GM23338 (cell line): Measurements from ENCODE around the gene LSM5. TPM values are rescaled to one million over a fixed set of nuclear protein-coding genes. Genes with fewer than 3 reads are reported as not detected.

ENCODE experiments used
- ATAC-seq: fragments of 200-7000 bp; cut with Tn5 transposase; 3 replicates; pipeline ENCODE4 v1.9.1; 2020
- DNase-seq: peaks from one replicate; pipeline ENCODE4 v3.0.0-alpha.2; 2015; ENCODE audit warnings: low spot score
- H2AFZ ChIP-seq: fragments of 200-600 bp; sonication (generic); 2 replicates; pipeline ENCODE4 v1.8.0; 2016; ENCODE audit warnings: antibody characterized with exemption, mild to moderate bottlenecking, moderate library complexity
- H3F3A ChIP-seq: fragments of 200-600 bp; sonication (generic); replicated peaks from 2 replicates; pipeline ENCODE4 v1.8.0; 2017; ENCODE audit warnings: antibody characterized with exemption, mixed run types, low read depth
- H3K27ac ChIP-seq: fragments of 200-600 bp; sonication (generic); 2 replicates; pipeline ENCODE4 v1.6.1; 2016; ENCODE audit warnings: low read depth
- H3K27me3 ChIP-seq: fragments of 200-600 bp; sonication (generic); 2 replicates; pipeline ENCODE4 v1.8.0; 2016; ENCODE audit warnings: mild to moderate bottlenecking, mixed run types, moderate library complexity; ENCODE audit not compliant: insufficient read depth
- H3K36me3 ChIP-seq: fragments of 200-600 bp; sonication (generic); 2 replicates; pipeline ENCODE4 v1.8.0; 2016; ENCODE audit warnings: mild to moderate bottlenecking; ENCODE audit not compliant: insufficient read depth
- H3K4me1 ChIP-seq: fragments of 200-600 bp; sonication (generic); 2 replicates; pipeline ENCODE4 v1.8.0; 2016; ENCODE audit warnings: mild to moderate bottlenecking, moderate library complexity; ENCODE audit not compliant: insufficient read depth
- H3K4me2 ChIP-seq: fragments of 200-600 bp; sonication (generic); 2 replicates; pipeline ENCODE4 v1.7.1; 2017; ENCODE audit warnings: mixed run types
- H3K4me3 ChIP-seq: fragments of 200-600 bp; sonication (generic); 2 replicates; pipeline ENCODE4 v1.6.1; 2016; ENCODE audit warnings: mixed run types
- H3K79me2 ChIP-seq: fragments of 200-600 bp; sonication (generic); replicated peaks from 2 replicates; pipeline ENCODE4 v1.8.0; 2017; ENCODE audit warnings: mild to moderate bottlenecking; ENCODE audit not compliant: insufficient read depth
- H3K9me2 ChIP-seq: fragments of 200-600 bp; sonication (generic); 2 replicates; pipeline ENCODE4 v1.8.0; 2017; ENCODE audit not compliant: insufficient read depth
- H4K20me1 ChIP-seq: fragments of 200-600 bp; sonication (generic); replicated peaks from 2 replicates; pipeline ENCODE4 v1.8.0; 2017; ENCODE audit warnings: mild to moderate bottlenecking; ENCODE audit not compliant: insufficient read depth
- H3K27ac Mint-ChIP-seq: 2 replicates; pipeline ENCODE4 v1.8.0; 2020; ENCODE audit warnings: inconsistent platforms, mild to moderate bottlenecking, moderate library complexity, mixed read lengths
- H3K27me3 Mint-ChIP-seq: 3 replicates; pipeline ENCODE4 v1.8.0; 2022; ENCODE audit warnings: low read depth, mild to moderate bottlenecking, moderate library complexity, mixed read lengths, inconsistent platforms; ENCODE audit not compliant: insufficient read depth, poor library complexity
- H3K36me3 Mint-ChIP-seq: 3 replicates; pipeline ENCODE4 v1.8.0; 2021; ENCODE audit warnings: low read depth, mild to moderate bottlenecking, inconsistent platforms, moderate library complexity, mixed read lengths
- H3K4me1 Mint-ChIP-seq: 3 replicates; pipeline ENCODE4 v1.8.0; 2020; ENCODE audit warnings: mild to moderate bottlenecking, inconsistent platforms, mixed read lengths
- H3K4me3 Mint-ChIP-seq: 3 replicates; pipeline ENCODE4 v1.8.0; 2021; ENCODE audit warnings: moderate library complexity, mild to moderate bottlenecking, inconsistent platforms, mixed read lengths
- H3K9me3 Mint-ChIP-seq: 3 replicates; pipeline ENCODE4 v1.8.0; 2020; ENCODE audit warnings: moderate library complexity, mild to moderate bottlenecking, inconsistent platforms, mixed read lengths
- CREB1 ChIP-seq: fragments of 250-450 bp; sonication (Bioruptor Pico); IDR thresholded peaks from 2 replicates; pipeline ENCODE4 v1.5.0; 2020; ENCODE audit warnings: low read depth, mild to moderate bottlenecking, moderate library complexity
- CTCF ChIP-seq, 2 experiments: fragments of 200-600 bp in 1 of 2; sonication (generic) in 1 of 2; conservative IDR thresholded peaks; 2 replicates each; pipeline versions ENCODE4 v1.5.1 to v1.6.1; 2016 to 2017; ENCODE audit warnings: antibody characterized with exemption in 2 of 2, low read depth in 2 of 2, mild to moderate bottlenecking in 2 of 2, moderate library complexity in 1 of 2
- ETS1 ChIP-seq: IDR thresholded peaks from 2 replicates; pipeline ENCODE4 v1.6.1; 2016; ENCODE audit warnings: antibody characterized with exemption
- EZH2 ChIP-seq: fragments of 200-600 bp; sonication (generic); IDR thresholded peaks from one replicate; pipeline ENCODE4 v1.8.0; 2017; ENCODE audit warnings: antibody characterized with exemption, mild to moderate bottlenecking, low read depth; ENCODE audit not compliant: unreplicated experiment
- EZH2phosphoT487 ChIP-seq: fragments of 200-600 bp; sonication (generic); IDR thresholded peaks from one replicate; pipeline ENCODE4 v1.8.1; 2018; ENCODE audit warnings: antibody characterized with exemption; ENCODE audit not compliant: unreplicated experiment
- NANOG ChIP-seq: IDR thresholded peaks from 2 replicates; pipeline ENCODE4 v1.6.1; 2016; ENCODE audit warnings: antibody characterized with exemption, borderline replicate concordance
- POLR2AphosphoS5 ChIP-seq: IDR thresholded peaks from 2 replicates; pipeline ENCODE4 v1.6.1; 2016; ENCODE audit warnings: antibody characterized with exemption, low read depth
- REST ChIP-seq: IDR thresholded peaks from one replicate; pipeline ENCODE4 v1.6.1; 2018; ENCODE audit warnings: antibody characterized with exemption; ENCODE audit not compliant: unreplicated experiment
- STAT1 ChIP-seq: IDR thresholded peaks from one replicate; pipeline ENCODE4 v1.6.1; 2016; ENCODE audit warnings: antibody characterized with exemption; ENCODE audit not compliant: unreplicated experiment
- ZNF114 ChIP-seq: fragments of 250-450 bp; sonication (Bioruptor Pico); IDR thresholded peaks from 2 replicates; pipeline ENCODE4 v1.5.0; 2020; ENCODE audit warnings: mild to moderate bottlenecking, moderate library complexity
- ZNF331 ChIP-seq: fragments of 250-450 bp; sonication (Bioruptor Pico); IDR thresholded peaks from 2 replicates; pipeline ENCODE4 v1.5.0; 2020; ENCODE audit warnings: low read depth, mild to moderate bottlenecking, moderate library complexity
- ZNF462 ChIP-seq: fragments of 250-450 bp; sonication (Bioruptor Pico); IDR thresholded peaks from 2 replicates; pipeline ENCODE4 v1.5.0; 2020; ENCODE audit warnings: mild to moderate bottlenecking, moderate library complexity
- polyA plus RNA-seq: library from polyadenylated mRNA; unstranded; fragments of >200 nt; fragmentation: Nextera tagmentation; extraction: Ambion mirVana; gene quantifications from 2 replicates; pipeline ENCODE4 v1.2.1, GENCODE V29; 2016
- total RNA-seq: library from RNA; depleted of rRNA; stranded (reverse); fragments of >200 nt; shearing (Covaris generic); gene quantifications from 2 replicates; pipeline ENCODE4 v1.2.3, GENCODE V29; 2014

LSM5 gene
- total and polyA plus RNA-seq, 2 experiments from 2014 or later: 56.6 to 469 TPM

- TF ChIP-seq REST (no peak), ZNF331 (CRISPR knock-in tag) (no peak), CTCF (conservative IDR thresholded peaks at IDR 0.05; ENCODE audit: low read depth in 2 of 2) (no peak), NANOG (no peak), CREB1 (no peak), STAT1 (no peak), ZNF114 (CRISPR knock-in tag) (no peak), ETS1 (no peak)
Observed at GRCh38 chr7:32481921-32482320, 8.3 kb downstream of the LSM5 start (continued).

GRCh38 chr7:32481176-32481575 lies 9.0 kb downstream of the LSM5 start:
- H3K27ac Mint-ChIP-seq: no peak overlapping the region
- no peak for TF ChIP-seq ZNF114 (CRISPR knock-in tag)
- no peak for TF ChIP-seq POLR2AphosphoS5
- TF ChIP-seq STAT1: no peak
- TF ChIP-seq EZH2: no peak
- no peak for TF ChIP-seq ZNF331 (CRISPR knock-in tag)
- no peak for TF ChIP-seq EZH2phosphoT487
- TF ChIP-seq ETS1: no peak
- TF ChIP-seq ZNF462 (CRISPR knock-in tag): no peak

More at GRCh38 chr7:32481176-32481575, 9.0 kb downstream of the LSM5 start:
- no peaks in the 10 kb centered on the region; the same call in 1 of the 2 replicates for H4K20me1 ChIP-seq
- H2AFZ ChIP-seq: no peak overlapping the region
- no peak for DNase-seq
- no peaks in the 10 kb centered on the region for H3K4me1 ChIP-seq
- 0 out of 2 replicates have a peak, but pooled peaks cover 2% of the 10 kb centered on the region for H3K36me3 ChIP-seq
- ATAC-seq: no peak
- no peaks in the 10 kb centered on the region for H3K27me3 ChIP-seq
- no peaks in the 10 kb centered on the region for H3K9me2 ChIP-seq
- peaks cover 6% of the 10 kb centered on the region; the same call in 2 of the 3 replicates for H3K36me3 Mint-ChIP-seq
- no peaks in the 10 kb centered on the region for H3K9me3 Mint-ChIP-seq
- H3K4me3 ChIP-seq: no peak overlapping the region
- H3K79me2 ChIP-seq: no peaks in the 10 kb centered on the region
- H3K4me2 ChIP-seq: no peak overlapping the region
- H3K4me3 Mint-ChIP-seq: no peak overlapping the region
- no peaks in the 10 kb centered on the region for H3F3A ChIP-seq
- H3K4me1 Mint-ChIP-seq: no peaks in the 10 kb centered on the region
- no peak overlapping the region for H3K27ac ChIP-seq
- no peaks in the 10 kb centered on the region for H3K27me3 Mint-ChIP-seq
